ENCODE data around the gene RNF26. TPM values are rescaled to one million over a fixed set of nuclear protein-coding genes. Genes with fewer than 3 reads are reported as not detected.

Gene RNF26
- total and polyA plus RNA-seq, 10 of the 15 experiments (the other 5 are each of a cell fraction or from before 2014, with no cell fraction given), result 2.8 to 54.5 (median 17.7) TPM

DNA sequence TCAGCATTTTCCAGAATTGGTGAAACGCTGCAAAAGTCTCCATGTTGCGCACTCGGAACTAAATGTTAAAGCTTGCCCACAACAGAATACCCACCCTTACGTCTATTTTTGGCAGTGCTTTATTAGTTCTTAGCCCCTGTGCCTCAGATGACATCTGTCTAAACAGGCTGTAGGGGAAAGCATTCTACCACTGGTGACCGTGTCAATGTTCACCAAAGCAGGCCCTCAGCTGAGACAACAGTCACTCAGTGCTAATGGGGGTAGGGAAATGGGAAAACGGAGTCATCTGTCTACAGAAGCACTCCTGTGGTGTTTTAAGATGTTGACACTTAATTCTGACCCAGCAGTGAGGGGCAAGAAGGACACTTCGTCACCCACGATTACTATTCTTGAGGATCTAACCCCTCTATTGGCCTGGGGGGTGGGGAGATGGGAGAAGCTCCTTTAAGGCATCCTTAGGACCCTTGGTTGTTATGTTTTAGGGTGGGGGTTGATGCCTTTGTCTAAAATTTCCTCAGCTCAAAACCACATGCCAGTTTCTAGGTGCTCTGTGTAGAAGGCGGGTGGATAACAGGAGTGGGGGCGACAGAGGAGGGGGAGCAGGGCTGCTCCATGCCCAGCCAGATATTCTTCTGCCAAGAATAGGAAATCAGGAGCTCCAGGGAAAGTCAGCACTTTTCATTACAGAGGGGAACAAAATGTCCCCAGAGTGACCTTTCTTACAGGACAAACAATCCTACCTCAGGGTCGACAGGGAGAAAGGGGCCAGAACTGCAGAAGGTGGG, 27.8 kb downstream of the RNF26 start:
- ATAC-seq (no peak), DNase-seq (ENCODE audit: low read depth, low spot score) (no peak), FAIRE-seq (no peak)
- ChIA-PET RAD21 (ENCODE audit: unreplicated experiment) (interaction anchor here (1.6 to 2.2 kb wide), 4 partner anchors 8 to 112 kb away, joined by 5 to 16 read pairs (median 8); no protein-coding TSS in a partner anchor), SMC1A (ENCODE audit: uncharacterized antibody, unreplicated experiment) (interaction anchor here (1.1 to 1.5 kb wide), 2 partner anchors 24 to 113 kb away, joined by 3 to 7 read pairs; no protein-coding TSS in a partner anchor), CTCF (interaction anchor here (0.6 to 3.0 kb wide), 6 partner anchors 9 to 113 kb away, joined by 3 to 25 read pairs (median 4); no protein-coding TSS in a partner anchor), POLR2A (interaction anchor here (1.1 to 1.6 kb wide), 2 partner anchors 8 to 21 kb away, joined by 3 read pairs; no protein-coding TSS in a partner anchor)
- intact Hi-C loops (cut with micrococcal nuclease; ENCODE audit: unreplicated experiment) (no loop called here), in situ Hi-C loops (cut with MboI) (no loop called here)
- Histone ChIP-seq H3K27me3 (replicated peaks in 1 of 2; ENCODE audit: control insufficient read depth in 2 of 2, insufficient read depth in 2 of 2, low read length in 1 of 2) (peaks cover 4 to 8% of the 10 kb centered on the region in 2 experiments; a peak in 3 of 4 replicates), H3K36me3 (ENCODE audit: control insufficient read depth in 2 of 2, insufficient read depth in 2 of 2, low read length in 1 of 2) (no peaks in the 10 kb centered on the region), H3K9me3 (replicated peaks; ENCODE audit: control insufficient read depth, insufficient read depth, low read length) (no peaks in the 10 kb centered on the region), H3K9ac (ENCODE audit: control insufficient read depth, insufficient read depth, low read length) (no peak overlapping the region), H3K27ac (ENCODE audit: control insufficient read depth, insufficient read depth) (no peak overlapping the region), H2AFZ (ENCODE audit: control insufficient read depth, low read depth, low read length) (no peak overlapping the region), H4K20me1 (ENCODE audit: control insufficient read depth, insufficient read depth) (0 out of 2 replicates have a peak, but pooled peaks cover 2% of the 10 kb centered on the region), H3K4me1 (ENCODE audit: control insufficient read depth, insufficient read depth, low read length) (peaks cover 7% of the 10 kb centered on the region), H3K4me2 (ENCODE audit: control insufficient read depth, insufficient read depth) (no peak overlapping the region), H3K4me3 (no peak overlapping the region), H3K79me2 (ENCODE audit: control insufficient read depth, insufficient read depth, low read length) (no peaks in the 10 kb centered on the region)
- no TSS peak for BruUV-seq (replicated peaks)
- no peak for TF ChIP-seq BCL3 (IDR thresholded peaks at IDR 0.05; ENCODE audit: borderline replicate concordance, insufficient read depth, low read depth, low read length, poor library complexity, severe bottlenecking)
- TF ChIP-seq TAF1 (IDR thresholded peaks at IDR 0.05; ENCODE audit: borderline replicate concordance, low read depth, low read length), result no peak
- no peak for TF ChIP-seq ATF3 (IDR thresholded peaks at IDR 0.05; ENCODE audit: borderline replicate concordance, extremely low read depth, low read depth, low read length)
- no peak for TF ChIP-seq TCF3 (IDR thresholded peaks at IDR 0.05; ENCODE audit: borderline replicate concordance, insufficient read depth, low read depth, low read length)
- TF ChIP-seq ZNF24 (IDR thresholded peaks at IDR 0.05), result no peak
- no peak for TF ChIP-seq JUNB (IDR thresholded peaks at IDR 0.05)
- TF ChIP-seq, protein P1, sequence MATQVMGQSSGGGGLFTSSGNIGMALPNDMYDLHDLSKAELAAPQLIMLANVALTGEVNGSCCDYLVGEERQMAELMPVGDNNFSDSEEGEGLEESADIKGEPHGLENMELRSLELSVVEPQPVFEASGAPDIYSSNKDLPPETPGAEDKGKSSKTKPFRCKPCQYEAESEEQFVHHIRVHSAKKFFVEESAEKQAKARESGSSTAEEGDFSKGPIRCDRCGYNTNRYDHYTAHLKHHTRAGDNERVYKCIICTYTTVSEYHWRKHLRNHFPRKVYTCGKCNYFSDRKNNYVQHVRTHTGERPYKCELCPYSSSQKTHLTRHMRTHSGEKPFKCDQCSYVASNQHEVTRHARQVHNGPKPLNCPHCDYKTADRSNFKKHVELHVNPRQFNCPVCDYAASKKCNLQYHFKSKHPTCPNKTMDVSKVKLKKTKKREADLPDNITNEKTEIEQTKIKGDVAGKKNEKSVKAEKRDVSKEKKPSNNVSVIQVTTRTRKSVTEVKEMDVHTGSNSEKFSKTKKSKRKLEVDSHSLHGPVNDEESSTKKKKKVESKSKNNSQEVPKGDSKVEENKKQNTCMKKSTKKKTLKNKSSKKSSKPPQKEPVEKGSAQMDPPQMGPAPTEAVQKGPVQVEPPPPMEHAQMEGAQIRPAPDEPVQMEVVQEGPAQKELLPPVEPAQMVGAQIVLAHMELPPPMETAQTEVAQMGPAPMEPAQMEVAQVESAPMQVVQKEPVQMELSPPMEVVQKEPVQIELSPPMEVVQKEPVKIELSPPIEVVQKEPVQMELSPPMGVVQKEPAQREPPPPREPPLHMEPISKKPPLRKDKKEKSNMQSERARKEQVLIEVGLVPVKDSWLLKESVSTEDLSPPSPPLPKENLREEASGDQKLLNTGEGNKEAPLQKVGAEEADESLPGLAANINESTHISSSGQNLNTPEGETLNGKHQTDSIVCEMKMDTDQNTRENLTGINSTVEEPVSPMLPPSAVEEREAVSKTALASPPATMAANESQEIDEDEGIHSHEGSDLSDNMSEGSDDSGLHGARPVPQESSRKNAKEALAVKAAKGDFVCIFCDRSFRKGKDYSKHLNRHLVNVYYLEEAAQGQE (IDR thresholded peaks at IDR 0.05; ENCODE audit: low read depth, low read length), result no peak
- TF ChIP-seq BACH1 (IDR thresholded peaks at IDR 0.05; ENCODE audit: borderline replicate concordance), result no peak
- TF ChIP-seq STAT1 (conservative IDR thresholded peaks at IDR 0.05), result no peak
- TF ChIP-seq BCL11A (IDR thresholded peaks at IDR 0.05; ENCODE audit: low read depth, low read length), result no peak
- 44% methylated on average over 11 of the region's 11 CpGs for WGBS (ENCODE audit: insufficient coverage, insufficient replicate concordance, low lambda C conversion rate, missing lambda C conversion rate)
